Natural killer cell (primary cell): ENCODE results near the gene TRIM3. TPM values are rescaled to one million over a fixed set of nuclear protein-coding genes. Genes with fewer than 3 reads are reported as not detected.
A peak's percentile ranks its signal among the peaks of the same experiment; 100 is the strongest.

ENCODE experiments used
- ATAC-seq, 3 donors: fragments of 150-1000 bp in 2 of 3; fragments of 200-7000 bp in 1 of 3; cut with Tn5 transposase; 1 replicate in 1 of 3; 2 replicates in 2 of 3; pipeline ENCODE4 v1.10.0; 2021; ENCODE audit warnings: mild to moderate bottlenecking in 2 of 3, moderate library complexity in 2 of 3
- DNase-seq, 2 donors: peaks; one replicate each; pipeline versions ENCODE4 v3.0.0 to v3.0.0-alpha.2; 2013 to 2021; ENCODE audit warnings: mixed read lengths in 1 of 2
- H3K27ac ChIP-seq: one replicate; pipeline ENCODE4 v1.5.1; 2013; ENCODE audit warnings: mild to moderate bottlenecking, low read length
- H3K27me3 ChIP-seq: one replicate; pipeline ENCODE4 v1.6.1; 2013; ENCODE audit warnings: low read length; ENCODE audit not compliant: control insufficient read depth, insufficient read depth
- H3K36me3 ChIP-seq: one replicate; pipeline ENCODE4 v1.6.1; 2013; ENCODE audit warnings: low read length; ENCODE audit not compliant: control insufficient read depth, insufficient read depth
- H3K4me1 ChIP-seq: one replicate; pipeline ENCODE4 v1.6.1; 2013; ENCODE audit warnings: low read length; ENCODE audit not compliant: control insufficient read depth, insufficient read depth
- H3K4me3 ChIP-seq: one replicate; pipeline ENCODE4 v1.5.1; 2013; ENCODE audit warnings: low read length
- H3K9me3 ChIP-seq: one replicate; pipeline ENCODE4 v1.6.1; 2013; ENCODE audit warnings: low read length; ENCODE audit not compliant: control insufficient read depth, insufficient read depth
- H3K27ac Mint-ChIP-seq, 2 donors: one replicate each; pipeline ENCODE4 v1.8.0; 2022; ENCODE audit warnings: mild to moderate bottlenecking in 2 of 2, mixed read lengths in 2 of 2, moderate library complexity in 1 of 2
- H3K27me3 Mint-ChIP-seq, 2 donors: one replicate each; pipeline ENCODE4 v1.8.0; 2022; ENCODE audit warnings: low read depth in 2 of 2, mixed read lengths in 2 of 2
- H3K36me3 Mint-ChIP-seq: one replicate; pipeline ENCODE4 v1.8.0; 2022; ENCODE audit warnings: mixed read lengths
- H3K4me1 Mint-ChIP-seq, 2 donors: one replicate each; pipeline ENCODE4 v1.8.0; 2022; ENCODE audit warnings: mixed read lengths in 2 of 2
- H3K4me3 Mint-ChIP-seq: one replicate; pipeline ENCODE4 v1.8.0; 2022; ENCODE audit warnings: mild to moderate bottlenecking, moderate library complexity, mixed read lengths
- H3K9me3 Mint-ChIP-seq, 2 donors: one replicate each; pipeline ENCODE4 v1.8.0; 2022; ENCODE audit warnings: mixed read lengths in 2 of 2
- WGBS: methylation state at CpG from one replicate; pipeline ENCODE4 v1.1.7; 2013; ENCODE audit warnings: missing lambda C conversion rate; ENCODE audit not compliant: insufficient coverage; 5-methylcytosine and 5-hydroxymethylcytosine counted together
- intact Hi-C: fragments of 100-400 bp; cut with micrococcal nuclease; formaldehyde crosslinking; loops from one replicate; pipeline ENCODE4 v1.14.2; 2022
- total RNA-seq, 4 donors: library from RNA; stranded (reverse); fragments of 120-200 nt in 1 of 4; gene quantifications; one replicate each; pipeline versions ENCODE4 v1.2.3 to v1.2.4, GENCODE V29; 2013 to 2022
- TF ChIP-seq, protein P1 (sequence below): fragments of 200-600 bp; IDR thresholded peaks from one replicate; pipeline ENCODE4 v1.8.0; 2022; ENCODE audit warnings: antibody characterized with exemption

Gene TRIM3
- total RNA-seq, 3 donors from 2014 or later (not counting 1 experiment from before 2014, with no cell fraction given) = 26.4 to 30.9 (median 26.5) TPM

DNA sequence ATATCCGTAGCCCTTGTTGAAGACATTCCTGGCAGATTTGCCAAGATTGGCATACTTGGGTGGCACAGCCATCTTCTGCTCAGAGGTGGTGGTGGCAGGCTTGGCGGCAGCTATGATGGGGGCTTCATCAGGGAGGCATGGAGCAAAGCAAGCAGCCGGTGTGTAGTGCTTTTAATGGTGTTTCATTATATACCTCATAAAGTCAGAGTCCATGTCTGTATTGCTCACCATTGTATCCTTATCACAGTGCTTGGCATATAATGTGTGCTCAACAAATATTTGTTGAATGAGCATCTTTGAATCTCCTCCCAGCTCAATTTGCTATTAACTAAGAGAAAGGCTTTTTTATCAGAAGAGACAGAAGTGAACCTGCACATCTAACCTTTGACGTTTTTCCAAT is 15.6 kb upstream of the TRIM3 start:
- no peaks in the 10 kb centered on the region for H3K4me1 ChIP-seq
- Mint-ChIP-seq H3K4me3 (no peak overlapping the region), H3K27me3 (no peaks in the 10 kb centered on the region), H3K9me3 (no peaks in the 10 kb centered on the region), H3K36me3 (no peaks in the 10 kb centered on the region), H3K4me1 (peaks cover 7 to 16% of the 10 kb centered on the region in 2 donors), H3K27ac (no peak overlapping the region)
- H3K4me3 ChIP-seq = no peak overlapping the region
- H3K27me3 ChIP-seq = no peaks in the 10 kb centered on the region
- DNase-seq (no peak), ATAC-seq (no peak)
- H3K9me3 ChIP-seq = no peaks in the 10 kb centered on the region
- WGBS = 95% methylated on average over 4 of the region's 4 CpGs
- peaks cover 39% of the 10 kb centered on the region for H3K36me3 ChIP-seq
- intact Hi-C loops = no loop called here
- TF ChIP-seq, protein P1, sequence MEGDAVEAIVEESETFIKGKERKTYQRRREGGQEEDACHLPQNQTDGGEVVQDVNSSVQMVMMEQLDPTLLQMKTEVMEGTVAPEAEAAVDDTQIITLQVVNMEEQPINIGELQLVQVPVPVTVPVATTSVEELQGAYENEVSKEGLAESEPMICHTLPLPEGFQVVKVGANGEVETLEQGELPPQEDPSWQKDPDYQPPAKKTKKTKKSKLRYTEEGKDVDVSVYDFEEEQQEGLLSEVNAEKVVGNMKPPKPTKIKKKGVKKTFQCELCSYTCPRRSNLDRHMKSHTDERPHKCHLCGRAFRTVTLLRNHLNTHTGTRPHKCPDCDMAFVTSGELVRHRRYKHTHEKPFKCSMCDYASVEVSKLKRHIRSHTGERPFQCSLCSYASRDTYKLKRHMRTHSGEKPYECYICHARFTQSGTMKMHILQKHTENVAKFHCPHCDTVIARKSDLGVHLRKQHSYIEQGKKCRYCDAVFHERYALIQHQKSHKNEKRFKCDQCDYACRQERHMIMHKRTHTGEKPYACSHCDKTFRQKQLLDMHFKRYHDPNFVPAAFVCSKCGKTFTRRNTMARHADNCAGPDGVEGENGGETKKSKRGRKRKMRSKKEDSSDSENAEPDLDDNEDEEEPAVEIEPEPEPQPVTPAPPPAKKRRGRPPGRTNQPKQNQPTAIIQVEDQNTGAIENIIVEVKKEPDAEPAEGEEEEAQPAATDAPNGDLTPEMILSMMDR = no peak
- H3K27ac ChIP-seq = no peak overlapping the region

DNA sequence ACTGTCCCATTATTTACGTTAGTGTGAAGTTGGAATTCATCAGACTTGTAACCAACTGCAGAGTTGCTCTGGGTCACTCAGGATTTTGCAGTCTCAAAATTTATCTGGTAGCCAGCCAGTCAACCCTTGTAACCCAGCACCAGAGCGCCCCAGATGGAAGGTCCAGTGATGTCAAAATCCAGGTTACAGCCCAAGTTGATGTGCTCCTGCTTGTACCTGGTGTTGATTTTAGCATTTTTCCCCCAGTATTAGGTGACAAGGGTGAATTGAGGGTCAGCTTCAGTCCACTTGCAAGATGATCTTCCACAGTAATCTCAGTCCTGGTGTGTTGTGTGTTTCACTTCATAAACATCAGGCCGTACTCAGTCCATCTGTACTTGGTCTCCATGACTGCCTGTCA is 15.1 kb upstream of the TRIM3 start:
- intact Hi-C loops = no loop called here
- 99% methylated on average over 3 of the region's 3 CpGs for WGBS

DNA sequence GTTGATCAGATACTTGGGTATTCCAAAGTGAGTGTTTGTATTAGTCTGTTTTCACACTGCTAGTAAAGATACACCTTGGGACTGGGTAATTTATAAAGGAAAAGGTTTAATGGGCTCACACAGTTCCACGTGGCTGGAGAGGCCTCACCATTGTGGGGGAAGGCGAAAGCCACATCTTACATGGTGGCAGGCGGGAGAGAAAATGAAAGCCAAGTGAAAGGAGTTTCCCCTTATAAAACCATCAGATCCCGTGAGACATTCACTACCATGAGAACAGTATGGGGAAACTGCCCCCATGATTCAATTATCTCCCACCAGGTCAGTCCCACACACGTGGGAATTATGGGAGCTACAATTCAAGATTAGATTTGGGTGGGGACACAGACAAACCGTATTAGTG is 14.6 kb upstream of the TRIM3 start:
- H3K9me3 ChIP-seq = no peaks in the 10 kb centered on the region
- Mint-ChIP-seq H3K9me3 (no peaks in the 10 kb centered on the region), H3K36me3 (no peaks in the 10 kb centered on the region), H3K27ac (peak overlapping the region in 1 of 2 donors; percentile 59), H3K27me3 (no peaks in the 10 kb centered on the region), H3K4me1 (peaks cover 8 to 20% of the 10 kb centered on the region in 2 donors), H3K4me3 (no peak overlapping the region)
- intact Hi-C loops = no loop called here
- TF ChIP-seq, protein P1 = no peak
- no peak overlapping the region for H3K27ac ChIP-seq
- peaks cover 44% of the 10 kb centered on the region for H3K36me3 ChIP-seq
- H3K27me3 ChIP-seq = no peaks in the 10 kb centered on the region
- ATAC-seq (peak in 1 of 3 donors; percentile 47), DNase-seq (no peak)
- no peaks in the 10 kb centered on the region for H3K4me1 ChIP-seq
- WGBS = 92% methylated on average over 4 of the region's 6 CpGs
- no peak overlapping the region for H3K4me3 ChIP-seq

More for the DNA sequence above, 15.1 kb upstream of the TRIM3 start:
- peaks cover 41% of the 10 kb centered on the region for H3K36me3 ChIP-seq
- Mint-ChIP-seq H3K27me3 (no peaks in the 10 kb centered on the region), H3K27ac (peak overlapping the region in 1 of 2 donors; percentile 59), H3K4me1 (peaks cover 7 to 16% of the 10 kb centered on the region in 2 donors), H3K4me3 (no peak overlapping the region), H3K9me3 (no peaks in the 10 kb centered on the region), H3K36me3 (no peaks in the 10 kb centered on the region)
- no peaks in the 10 kb centered on the region for H3K27me3 ChIP-seq
- H3K9me3 ChIP-seq = no peaks in the 10 kb centered on the region
- TF ChIP-seq, protein P1 = no peak
- no peak overlapping the region for H3K4me3 ChIP-seq
- H3K27ac ChIP-seq = no peak overlapping the region
- no peaks in the 10 kb centered on the region for H3K4me1 ChIP-seq
- no peak for DNase-seq
- no peak for ATAC-seq

DNA sequence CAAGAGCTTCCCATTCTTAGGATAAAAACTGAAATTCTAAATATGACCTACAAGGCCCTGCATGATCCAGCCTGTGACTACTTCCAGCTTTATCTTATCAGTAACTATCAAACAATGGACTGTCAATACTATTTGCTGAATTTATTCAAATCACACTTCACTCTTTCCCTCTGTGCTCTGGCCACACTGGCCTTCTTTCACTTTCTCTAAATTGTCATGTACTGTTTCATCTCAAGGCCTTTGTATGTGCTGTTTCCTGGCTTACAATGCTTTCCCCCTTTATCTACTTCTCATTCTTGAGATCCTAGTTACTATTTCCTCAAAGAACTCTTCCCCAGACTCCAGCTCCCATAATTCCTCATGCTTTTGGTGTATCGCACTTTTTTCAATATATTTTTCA is 13.2 kb upstream of the TRIM3 start:
- TF ChIP-seq, protein P1 = no peak
- Mint-ChIP-seq H3K4me1 (peaks cover 14 to 30% of the 10 kb centered on the region in 2 donors), H3K9me3 (no peaks in the 10 kb centered on the region), H3K36me3 (no peaks in the 10 kb centered on the region), H3K4me3 (no peak overlapping the region), H3K27ac (no peak overlapping the region), H3K27me3 (no peaks in the 10 kb centered on the region)
- H3K27ac ChIP-seq = no peak overlapping the region
- peaks cover 9% of the 10 kb centered on the region for H3K4me1 ChIP-seq
- ATAC-seq = no peak
- H3K27me3 ChIP-seq = no peaks in the 10 kb centered on the region
- no peak for DNase-seq
- no peaks in the 10 kb centered on the region for H3K9me3 ChIP-seq
- H3K36me3 ChIP-seq = peaks cover 45% of the 10 kb centered on the region
- no peak overlapping the region for H3K4me3 ChIP-seq
- no CpG with 5 or more reads among the region's 1 CpG for WGBS
- intact Hi-C loops = no loop called here
